HepG2 (cell line): ENCODE results near the gene ADCY7. TPM values are rescaled to one million over a fixed set of nuclear protein-coding genes. Genes with fewer than 3 reads are reported as not detected.

Experiments used
- BORCS8-MEF2B ChIP-seq: sonication (generic); formaldehyde crosslinking; IDR thresholded peaks from 2 replicates; pipeline ENCODE4 v1.8.0; 2022; ENCODE audit warnings: mild to moderate bottlenecking, missing genetic modification reagents
- CREBL2 ChIP-seq: sonication (generic); formaldehyde crosslinking; IDR thresholded peaks from 2 replicates; pipeline ENCODE4 v1.8.1; 2023; ENCODE audit warnings: missing genetic modification reagents, mild to moderate bottlenecking, borderline replicate concordance
- CTCF ChIP-seq: sonication (generic); formaldehyde crosslinking; IDR thresholded peaks from 2 replicates; pipeline ENCODE4 v1.5.0; 2020; ENCODE audit warnings: mild to moderate bottlenecking, missing genetic modification reagents, moderate library complexity
- DRAP1 ChIP-seq: IDR thresholded peaks from 2 replicates; pipeline ENCODE4 v1.6.1; 2016; ENCODE audit warnings: missing genetic modification reagents, missing compliant biosample characterization
- ELF3 ChIP-seq: IDR thresholded peaks from 2 replicates; pipeline ENCODE4 v1.6.1; 2016; ENCODE audit warnings: missing genetic modification reagents, missing compliant biosample characterization
- GMEB1 ChIP-seq: sonication (generic); formaldehyde crosslinking; IDR thresholded peaks from 2 replicates; pipeline ENCODE4 v1.5.1; 2020; ENCODE audit warnings: missing genetic modification reagents, mild to moderate bottlenecking, borderline replicate concordance
- GZF1 ChIP-seq: sonication (generic); formaldehyde crosslinking; IDR thresholded peaks from 2 replicates; pipeline ENCODE4 v1.5.1; 2020; ENCODE audit warnings: mild to moderate bottlenecking, missing genetic modification reagents
- PRDM15 ChIP-seq: sonication (generic); formaldehyde crosslinking; IDR thresholded peaks from 2 replicates; pipeline ENCODE4 v1.4.0; 2020; ENCODE audit warnings: missing genetic modification reagents
- SP1 ChIP-seq, 2 experiments: fragments of 450-650 bp in 1 of 2; sonication (generic) in 1 of 2; formaldehyde crosslinking in 1 of 2; IDR thresholded peaks; 2 replicates each; pipeline versions ENCODE4 v1.4.0 to v1.6.1; 2016 to 2020; ENCODE audit warnings: missing genetic modification reagents in 1 of 2
- XRCC5 ChIP-seq: fragments of 200-400 bp; formaldehyde crosslinking; optimal IDR thresholded peaks from 2 replicates; pipeline ENCODE3; 2017; ENCODE audit warnings: mild to moderate bottlenecking, low read length
- ZNF281 ChIP-seq: sonication (generic); formaldehyde crosslinking; IDR thresholded peaks from 2 replicates; pipeline ENCODE4 v1.4.0; 2020; ENCODE audit warnings: missing genetic modification reagents, borderline replicate concordance
- ZNF674 ChIP-seq: sonication (generic); formaldehyde crosslinking; IDR thresholded peaks from 2 replicates; pipeline ENCODE4 v1.5.0; 2020; ENCODE audit warnings: low read depth, mild to moderate bottlenecking, missing genetic modification reagents
- polyA plus RNA-seq, 8 experiments: library from polyadenylated mRNA; depleted of rRNA in 3 of 8; stranded (reverse) in 7 of 8; unstranded in 1 of 8; fragments of >200 nt; fragmentation: Illumina TruSeq in 4 of 8; extraction: Trizol in 4 of 8; gene quantifications; 2 replicates each; pipeline versions ENCODE4 v1.2.1 to v1.2.3, GENCODE V29; 2011 to 2016; ENCODE audit warnings: low read depth in 4 of 8, missing spikeins in 1 of 8, mixed read lengths in 1 of 8; ENCODE audit not compliant: insufficient read depth in 1 of 8
- total RNA-seq, 5 experiments: library from RNA; depleted of rRNA; stranded (reverse); fragments of >200 nt; fragmentation: Illumina TruSeq; extraction: Trizol; gene quantifications; 2 replicates each; pipeline ENCODE4 v1.2.3, GENCODE V29; 2016; ENCODE audit warnings: low read depth in 1 of 5

The ADCY7 gene
- total and polyA plus RNA-seq, 2 of the 13 experiments (the other 11 are each of a cell fraction or from before 2014, with no cell fraction given), result 2.2 to 4.3 TPM

- peak; percentile 37; the same call in 1 of the 2 replicates for TF ChIP-seq CTCF
- TF ChIP-seq ELF3 (CRISPR knock-in tag), result no peak
- TF ChIP-seq GZF1 (CRISPR knock-in tag), result no peak
- no peak for TF ChIP-seq DRAP1 (CRISPR knock-in tag)
- peak; percentile 6; the same call in 1 of the 2 replicates for TF ChIP-seq ZNF281 (CRISPR knock-in tag)
- TF ChIP-seq GMEB1 (CRISPR knock-in tag), result no peak
- TF ChIP-seq PRDM15, result no peak
- TF ChIP-seq ZNF674 (CRISPR knock-in tag), result 0 out of 2 replicates have a peak, but pooled peaks have one; percentile 36
- no peak for TF ChIP-seq SP1 (IDR thresholded peaks at IDR 0.05)
- no peak for TF ChIP-seq SP1 (CRISPR knock-in tag; IDR thresholded peaks at IDR 0.05)
- peak; percentile 25; the same call in 1 of the 2 replicates for TF ChIP-seq BORCS8-MEF2B
- TF ChIP-seq XRCC5, result peak; percentile 19
- no peak for TF ChIP-seq CREBL2 (CRISPR knock-in tag)
Observed at GRCh38 chr16:50245417-50246298, 20.7 kb upstream of the ADCY7 start (continued).
